ENCODE measurements around the gene RIMBP2.
A peak's percentile ranks its signal among the peaks of the same experiment; 100 is the strongest.

DNA sequence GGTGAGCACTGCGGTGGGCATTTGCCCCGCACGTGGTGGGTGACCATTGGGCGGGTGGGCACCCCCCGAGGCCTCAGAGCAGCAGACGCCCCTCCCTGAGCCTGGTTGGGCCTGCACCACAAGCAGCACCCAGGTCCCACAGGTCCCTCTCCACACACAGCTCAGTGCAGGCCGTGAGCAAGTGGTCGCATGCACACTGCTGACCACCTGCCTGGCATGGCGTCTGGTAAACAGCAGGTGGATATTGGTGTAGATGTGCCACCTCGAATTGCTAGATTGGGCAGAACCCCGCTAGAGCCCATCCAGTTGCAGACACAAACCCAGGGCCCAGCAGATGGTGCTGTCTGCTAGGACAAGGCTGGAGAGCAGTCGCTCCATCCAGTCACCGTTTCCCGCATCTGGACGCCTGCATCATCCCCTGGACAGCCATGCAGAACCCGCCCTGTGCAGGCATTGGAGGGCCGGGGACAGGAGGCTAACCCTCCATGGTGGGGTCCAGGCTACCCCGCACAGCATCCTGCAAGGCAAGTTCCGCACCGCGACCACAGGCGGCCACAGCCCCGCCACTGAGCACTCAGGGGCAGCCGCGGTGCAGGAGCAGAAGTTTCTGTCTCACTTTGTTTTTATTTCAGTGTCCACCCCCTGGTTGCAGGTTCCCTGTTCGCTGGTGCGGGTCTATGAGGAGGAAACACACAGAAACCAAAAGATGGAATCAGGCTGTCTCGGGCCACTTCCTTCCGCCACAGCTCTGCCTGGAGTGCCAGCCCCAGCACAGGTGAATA lies 45.6 kb upstream of the RIMBP2 start:
- TF ChIP-seq, protein P1, sequence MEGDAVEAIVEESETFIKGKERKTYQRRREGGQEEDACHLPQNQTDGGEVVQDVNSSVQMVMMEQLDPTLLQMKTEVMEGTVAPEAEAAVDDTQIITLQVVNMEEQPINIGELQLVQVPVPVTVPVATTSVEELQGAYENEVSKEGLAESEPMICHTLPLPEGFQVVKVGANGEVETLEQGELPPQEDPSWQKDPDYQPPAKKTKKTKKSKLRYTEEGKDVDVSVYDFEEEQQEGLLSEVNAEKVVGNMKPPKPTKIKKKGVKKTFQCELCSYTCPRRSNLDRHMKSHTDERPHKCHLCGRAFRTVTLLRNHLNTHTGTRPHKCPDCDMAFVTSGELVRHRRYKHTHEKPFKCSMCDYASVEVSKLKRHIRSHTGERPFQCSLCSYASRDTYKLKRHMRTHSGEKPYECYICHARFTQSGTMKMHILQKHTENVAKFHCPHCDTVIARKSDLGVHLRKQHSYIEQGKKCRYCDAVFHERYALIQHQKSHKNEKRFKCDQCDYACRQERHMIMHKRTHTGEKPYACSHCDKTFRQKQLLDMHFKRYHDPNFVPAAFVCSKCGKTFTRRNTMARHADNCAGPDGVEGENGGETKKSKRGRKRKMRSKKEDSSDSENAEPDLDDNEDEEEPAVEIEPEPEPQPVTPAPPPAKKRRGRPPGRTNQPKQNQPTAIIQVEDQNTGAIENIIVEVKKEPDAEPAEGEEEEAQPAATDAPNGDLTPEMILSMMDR (IDR thresholded peaks at IDR 0.05; ENCODE audit: low read depth, low read length) = peak; percentile 61
- TF ChIP-seq, protein P2, sequence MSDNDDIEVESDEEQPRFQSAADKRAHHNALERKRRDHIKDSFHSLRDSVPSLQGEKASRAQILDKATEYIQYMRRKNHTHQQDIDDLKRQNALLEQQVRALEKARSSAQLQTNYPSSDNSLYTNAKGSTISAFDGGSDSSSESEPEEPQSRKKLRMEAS (IDR thresholded peaks at IDR 0.05; ENCODE audit: low read depth, low read length) = peak; percentile 13; the same call in 1 of the 2 replicates
- no peak for TF ChIP-seq POLR2A (IDR thresholded peaks at IDR 0.05; ENCODE audit: extremely low read depth, insufficient read length)
